OCI-LY1 (cell line): Measurements from ENCODE around the gene PNPLA5.

Experiments used
- CTCF ChIP-seq: fragments of 200-600 bp; sonication (generic), shearing (Covaris generic); IDR thresholded peaks from 2 replicates; pipeline ENCODE4 v1.5.1; 2017; ENCODE audit warnings: mild to moderate bottlenecking, antibody characterized with exemption, low read length, moderate library complexity, mixed read lengths
- EZH2 ChIP-seq: fragments of 200-600 bp; sonication (generic), shearing (Covaris generic); IDR thresholded peaks from 2 replicates; pipeline ENCODE4 v1.8.0; 2017; ENCODE audit warnings: borderline replicate concordance, mixed run types, mild to moderate bottlenecking, antibody characterized with exemption, low read length, moderate library complexity, mixed read lengths

GRCh38 chr22:43838161-43838560 lies 53.7 kb downstream of the PNPLA5 start:
- TF ChIP-seq CTCF (no peak), EZH2 (no peak)
